NCI-H446 treated with DMSO at 0.1 percent for 48 hours (cell line): Measurements from ENCODE around the gene NFYC.
A peak's percentile ranks its signal among the peaks of the same experiment; 100 is the strongest.
"Not testable (repeated sequence)": the region's sequence is repeated elsewhere in the genome, so short reads cannot be mapped to it uniquely, and the experiment has no call there.

Experiments
- DNase-seq: peaks from one replicate; lab custom pipeline; 2025; lab: John Stamatoyannopoulos, UW

Gene NFYC

DNA sequence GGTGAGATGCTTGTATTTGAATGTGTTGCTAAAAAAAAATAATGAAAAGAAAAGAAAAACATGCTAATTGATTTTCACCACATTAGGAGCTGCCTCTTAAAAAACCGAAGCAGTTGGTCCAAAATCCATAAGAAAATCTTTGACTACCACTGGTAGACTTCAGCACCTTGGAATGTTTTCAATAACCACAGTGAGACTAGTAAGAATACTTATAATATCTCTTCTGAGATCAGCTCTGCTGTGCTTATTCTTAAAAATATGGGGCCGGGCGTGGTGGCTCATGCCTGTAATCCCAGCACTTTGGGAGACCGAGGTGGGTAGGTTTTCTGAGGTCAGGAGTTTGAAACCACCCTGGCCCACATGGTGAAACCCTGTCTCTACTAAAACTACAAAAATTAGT is 15.1 kb downstream of the NFYC start:
- no peak for DNase-seq

GRCh38 chr1:40708750-40709099 is 17.2 kb downstream of the NFYC start:
- peak; percentile 95 for DNase-seq

- peak; percentile 97 for DNase-seq
Observed at GRCh38 chr1:40709100-40709801, 17.7 kb downstream of the NFYC start.

DNA sequence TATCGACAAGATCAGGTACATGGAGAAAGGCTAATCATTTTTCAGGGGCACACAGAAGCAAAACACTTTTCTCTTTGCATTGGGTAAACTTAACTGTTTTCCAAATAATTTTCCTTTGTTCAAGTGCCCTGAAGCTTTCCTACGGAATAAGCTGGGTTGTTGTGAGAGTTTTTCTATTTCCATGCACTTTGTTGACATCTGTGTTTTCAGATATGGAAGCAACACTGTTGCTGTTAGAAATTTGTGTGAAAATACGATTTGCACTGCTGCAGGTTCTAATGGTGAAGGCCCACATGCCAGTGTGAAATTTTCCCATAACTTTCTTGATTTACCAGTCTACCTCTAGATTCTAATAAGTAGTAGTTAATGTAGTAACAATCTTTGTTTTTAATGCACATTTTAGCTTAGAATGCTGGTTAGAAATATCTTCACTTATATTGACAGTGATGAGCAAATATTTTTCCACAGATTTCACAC is 18.3 kb downstream of the NFYC start:
- no peak for DNase-seq

DNA sequence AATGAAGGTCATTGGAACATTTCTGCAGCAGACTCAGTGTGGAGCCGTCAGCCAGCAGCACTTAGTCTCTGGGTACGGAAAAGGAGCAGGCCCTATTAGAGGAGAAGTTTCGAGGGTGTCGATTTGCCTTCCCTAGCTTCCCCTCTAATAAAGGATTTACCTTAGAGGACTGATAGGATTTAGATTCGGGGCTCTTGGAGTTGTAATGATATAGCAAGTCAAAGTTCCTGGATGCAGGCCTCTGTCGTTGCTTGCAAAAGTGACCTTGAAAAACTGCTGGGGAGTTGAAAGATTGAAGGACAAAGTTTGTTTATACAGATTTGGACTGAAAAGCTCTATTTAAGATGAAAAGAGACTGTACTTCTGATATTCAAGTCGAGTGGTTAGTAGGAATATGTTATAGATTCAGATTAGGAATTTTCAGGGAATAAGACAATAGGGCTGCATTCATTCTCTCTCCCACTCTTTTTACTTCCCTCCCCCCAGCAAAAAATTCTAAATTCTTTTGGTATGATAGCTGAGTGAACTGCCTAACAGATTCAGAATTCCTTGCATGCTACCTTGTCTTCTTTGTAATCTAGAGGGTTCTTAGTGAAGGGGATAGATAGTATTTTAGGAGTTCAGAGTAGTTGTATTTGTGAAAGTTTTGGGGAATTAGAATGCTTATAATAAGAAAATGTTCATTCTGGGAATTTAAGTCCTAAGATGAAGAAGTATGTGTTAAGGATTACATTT is 19.2 kb downstream of the NFYC start:
- no peak for DNase-seq

DNA sequence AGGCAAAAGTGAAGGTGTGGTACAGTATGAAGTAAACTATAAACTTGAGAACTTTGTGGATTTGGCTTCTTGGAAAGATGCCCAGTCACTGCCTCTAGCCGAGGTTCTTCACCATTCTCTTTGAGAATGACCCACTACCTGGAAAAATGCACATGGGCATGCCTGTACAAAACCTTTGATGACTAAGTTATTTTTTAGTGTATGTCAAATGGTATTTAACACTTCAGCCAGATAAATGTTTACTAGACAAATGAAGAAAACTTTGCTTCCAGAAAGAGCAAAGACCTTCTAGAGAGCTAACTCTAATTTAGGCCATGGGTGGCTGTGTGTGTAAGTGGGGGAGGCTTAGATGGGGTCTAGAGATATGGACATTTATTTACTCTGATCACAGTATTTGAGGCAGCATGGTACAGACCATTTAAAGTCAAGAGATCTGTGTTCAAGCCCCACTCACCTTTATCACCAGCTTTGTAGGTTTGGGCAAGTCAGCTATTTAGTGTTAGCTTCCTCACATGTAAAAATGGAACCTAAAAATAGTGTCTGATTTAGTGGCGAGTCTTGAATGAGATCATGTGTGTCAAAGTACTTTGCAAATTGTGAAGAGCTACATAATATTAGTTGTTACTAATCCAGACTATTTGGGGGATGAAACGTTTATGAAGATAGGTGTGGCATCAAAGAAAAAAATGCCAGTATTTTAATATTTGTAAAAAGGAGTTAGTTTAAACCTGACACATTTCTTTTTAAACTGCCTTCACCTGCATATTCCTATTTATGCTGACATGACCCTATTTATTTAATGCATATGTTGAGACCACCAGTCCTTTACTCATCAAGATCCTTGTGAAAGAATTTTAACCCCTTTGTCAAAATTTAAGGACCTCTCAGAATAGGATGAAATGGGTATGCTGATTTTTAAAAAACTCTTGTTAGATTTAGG is 20.2 kb downstream of the NFYC start:
- no peak for DNase-seq

DNA sequence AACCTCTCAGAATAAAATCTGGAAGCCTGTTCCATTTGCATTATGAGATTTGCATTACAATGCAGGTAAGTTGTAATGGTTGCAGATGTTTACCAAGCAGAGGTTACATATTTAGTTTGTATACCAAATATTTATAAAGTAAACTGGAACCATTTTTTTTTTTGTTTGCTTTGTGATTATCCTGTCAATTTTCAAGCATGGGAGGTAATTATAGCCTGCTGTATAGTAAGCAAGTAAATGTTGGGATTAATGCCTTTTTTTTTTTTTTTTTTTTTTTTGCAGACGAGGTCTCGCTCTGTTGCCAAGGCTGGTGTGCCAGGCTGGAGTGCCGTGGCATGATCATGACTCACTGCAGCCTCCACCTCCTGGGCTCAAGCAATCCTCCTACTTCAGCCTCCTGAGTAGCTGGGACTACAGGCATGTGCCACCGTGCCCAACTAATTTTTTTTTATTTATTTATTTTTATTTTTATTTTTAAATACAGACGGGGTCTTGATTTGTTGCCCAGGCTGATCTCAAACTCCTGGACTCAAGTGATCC is 21.0 kb downstream of the NFYC start:
- DNase-seq = no peak

- DNase-seq = no peak
Observed at GRCh38 chr1:40712997-40713396, 21.5 kb downstream of the NFYC start.

DNA sequence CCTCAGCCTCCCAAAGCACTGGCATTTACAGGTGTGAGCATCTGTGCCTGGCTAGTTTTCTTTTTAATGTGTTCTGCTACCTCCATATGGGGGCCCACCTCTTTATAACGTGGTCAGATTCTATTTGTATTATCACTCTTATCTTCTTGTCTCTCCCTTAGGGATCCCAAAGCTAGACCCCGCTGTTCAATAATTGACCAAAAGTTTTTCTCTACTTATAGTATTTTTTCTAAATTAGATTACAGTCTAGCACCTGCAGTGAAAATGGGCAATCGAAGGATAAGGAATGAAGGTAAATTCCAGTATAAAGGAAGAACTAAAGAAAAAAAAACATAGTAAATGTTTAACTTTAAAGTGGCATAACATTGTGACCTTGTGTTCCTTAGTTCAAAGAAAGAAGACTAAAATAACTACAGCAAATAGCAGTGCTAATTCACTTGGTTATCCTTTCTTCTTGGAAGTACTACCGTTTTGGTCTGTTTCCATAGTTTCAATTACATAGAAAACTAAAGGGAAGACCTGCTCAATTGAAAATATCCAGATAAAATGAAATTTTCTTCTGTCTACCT is 24.1 kb downstream of the NFYC start:
- no peak for DNase-seq

GRCh38 chr1:40717065-40717464 is 25.6 kb downstream of the NFYC start:
- no peak for DNase-seq

DNA sequence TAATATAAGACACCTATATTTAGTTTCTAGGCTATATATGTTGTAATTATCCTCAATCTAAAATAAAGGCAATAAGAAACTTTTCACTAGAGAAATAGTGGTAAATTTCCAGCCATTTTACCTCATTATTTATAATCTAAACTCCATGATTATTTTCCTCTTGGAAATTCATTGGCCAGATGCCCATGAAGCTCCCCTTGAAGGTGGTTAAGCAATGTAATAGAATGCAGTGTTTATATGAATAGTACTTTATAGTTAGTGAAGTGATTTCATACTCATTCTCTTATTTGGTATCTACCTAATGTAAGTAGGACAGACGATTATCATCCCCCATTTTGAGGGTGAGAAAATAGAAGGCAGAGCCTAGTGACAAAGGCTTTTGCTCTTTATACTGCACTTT is 26.5 kb downstream of the NFYC start:
- DNase-seq = no peak

- DNase-seq = no peak
Observed at GRCh38 chr1:40720493-40720892, 29.0 kb downstream of the NFYC start.

DNA sequence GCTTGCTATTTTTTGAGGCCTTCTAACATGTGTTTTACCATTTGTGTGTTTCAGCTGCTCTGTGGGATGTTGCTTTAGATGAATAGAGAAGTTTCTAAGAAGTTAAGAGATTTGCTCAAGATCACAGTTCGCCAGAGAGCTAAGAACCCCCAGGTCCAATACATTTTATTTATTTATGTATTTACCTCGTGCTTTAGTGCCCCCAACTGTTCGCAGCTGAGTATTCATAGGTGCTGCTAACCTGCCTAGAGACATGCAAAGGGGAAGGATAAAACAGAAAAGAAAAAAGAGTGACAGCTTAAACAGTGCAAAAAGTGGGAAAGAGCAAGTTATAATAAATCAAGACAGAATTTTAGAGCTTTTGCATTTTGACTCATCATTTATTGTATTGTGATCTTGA is 31.1 kb downstream of the NFYC start:
- DNase-seq = no peak

- DNase-seq = no peak
Observed at GRCh38 chr1:40723196-40723955, 31.9 kb downstream of the NFYC start.

DNA sequence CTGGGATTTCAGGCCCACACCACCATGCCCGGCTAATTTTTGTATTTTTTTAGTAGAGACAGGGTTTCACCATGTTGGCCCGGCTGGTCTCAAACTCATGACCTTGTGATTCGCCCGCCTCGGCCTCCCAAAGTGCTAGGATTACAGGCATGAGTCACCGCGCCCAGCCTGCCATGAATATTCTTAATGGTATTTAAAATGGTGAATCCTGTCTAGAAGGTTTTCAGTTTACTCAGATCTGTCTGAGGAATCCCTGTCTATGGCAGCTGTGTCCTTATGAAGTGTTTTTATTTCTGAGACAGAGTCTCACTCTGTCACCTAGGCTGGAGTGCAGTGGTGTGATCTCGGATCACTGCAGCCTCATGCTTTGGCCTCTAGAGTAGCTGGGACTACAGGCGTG is 36.2 kb downstream of the NFYC start:
- DNase-seq = not testable (repeated sequence)

GRCh38 chr1:40729316-40729862 is 37.9 kb downstream of the NFYC start:
- not testable (repeated sequence) for DNase-seq

DNA sequence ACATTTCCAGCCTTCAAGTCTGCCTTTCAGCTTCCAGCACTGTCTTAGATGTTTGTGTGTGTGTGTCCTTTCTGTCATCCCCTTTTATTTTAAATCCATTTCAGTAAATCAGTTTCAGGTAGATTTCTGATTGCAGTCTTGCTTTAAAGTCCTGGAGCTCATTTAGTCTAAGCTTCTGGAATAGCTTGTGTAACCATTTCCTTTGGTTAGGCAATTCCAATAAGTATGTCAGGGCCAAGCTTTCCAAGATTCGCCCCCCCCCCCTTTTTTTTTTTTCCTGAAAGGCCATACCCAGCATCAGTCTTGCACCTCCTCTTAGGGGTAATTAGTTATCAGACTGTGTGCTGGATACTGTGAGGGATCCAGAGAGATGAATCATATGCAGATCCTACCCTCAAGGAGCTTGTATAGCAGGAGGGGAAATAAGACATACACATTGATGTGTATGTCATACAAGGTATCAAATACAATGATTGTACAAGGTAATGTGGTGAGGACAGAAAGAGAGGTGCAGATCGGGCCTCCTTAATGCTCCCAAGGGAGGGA is 41.3 kb downstream of the NFYC start:
- no peak for DNase-seq

DNA sequence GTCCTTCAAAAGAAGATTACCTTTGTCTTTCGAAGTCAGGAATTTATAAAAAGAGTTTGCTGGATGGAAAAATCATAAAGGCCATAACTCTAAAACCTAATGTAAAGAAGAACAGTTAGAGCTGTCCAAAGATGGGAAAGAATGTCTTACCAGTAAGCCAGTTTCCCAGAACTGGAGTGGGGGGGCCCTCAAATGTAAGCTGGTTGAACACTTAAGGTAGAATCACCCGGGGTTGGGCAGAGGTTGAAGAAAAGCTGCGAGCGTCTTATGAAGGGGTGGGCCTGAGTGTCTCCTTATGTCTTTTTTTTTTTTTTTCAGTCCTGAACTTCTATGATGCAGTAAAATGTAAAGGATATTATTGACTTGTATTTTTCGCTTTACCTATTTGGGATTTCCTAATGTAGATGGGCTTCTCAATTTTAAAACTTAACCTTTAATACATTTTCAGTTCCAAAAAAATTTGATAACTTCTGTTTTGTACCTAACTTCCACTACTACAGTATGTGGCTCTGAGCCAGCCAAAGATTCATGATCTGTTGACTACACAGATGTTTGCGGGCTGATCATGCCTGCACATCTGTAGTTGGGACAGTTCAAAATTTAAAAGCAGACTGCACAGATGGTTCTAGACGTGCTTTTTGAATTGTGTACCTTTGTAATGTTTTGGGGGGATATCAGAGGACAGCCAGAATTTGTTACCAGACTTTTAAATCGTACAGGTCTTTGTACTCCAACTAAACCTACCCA is 43.6 kb downstream of the NFYC start:
- no peak for DNase-seq

- peak; percentile 43 for DNase-seq
Observed at GRCh38 chr1:40736085-40736531, 44.6 kb downstream of the NFYC start.

DNA sequence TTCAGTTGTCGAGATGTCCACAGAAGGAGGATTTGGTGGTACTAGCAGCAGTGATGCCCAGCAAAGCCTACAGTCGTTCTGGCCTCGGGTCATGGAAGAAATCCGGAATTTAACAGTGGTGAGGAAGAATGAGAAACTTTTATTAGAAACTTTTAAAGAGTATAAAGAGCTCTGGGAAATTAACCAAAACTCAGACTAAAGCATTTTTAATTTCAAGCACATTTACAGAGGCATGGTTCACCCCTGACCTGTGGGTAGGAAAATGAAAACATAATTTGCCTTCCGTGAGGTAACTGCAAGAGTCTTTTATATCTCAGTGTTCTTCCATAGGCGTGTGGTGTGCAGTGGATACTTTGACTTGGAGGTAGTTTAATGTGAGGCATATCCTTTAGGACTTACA is 47.3 kb downstream of the NFYC start:
- DNase-seq = no peak
